T-helper 1 cell treated with Interleukin-12 subunit alpha and Interleukin-12 subunit beta and Interleukin-4 antibody, amounts not matched to agents 30 ng/mL and 1 ng/mL, for 36 hours (primary cell): ENCODE results near the gene SPDYC. TPM values are rescaled to one million over a fixed set of nuclear protein-coding genes. Genes with fewer than 3 reads are reported as not detected.

ENCODE experiments used
- intact Hi-C: fragments of 100-400 bp; cut with micrococcal nuclease; formaldehyde crosslinking; loops from one replicate; pipeline ENCODE4 v1.15.1; 2024
- total RNA-seq: library from RNA; stranded (reverse); gene quantifications from 2 replicates; pipeline ENCODE4 v1.2.3, GENCODE V29; 2022

Gene SPDYC
- total RNA-seq, 1 donor from 2014 or later = not detected

- intact Hi-C loops = no loop called here
Measured at GRCh38 chr11:65204143-65204542, 34.1 kb downstream of the SPDYC start.

GRCh38 chr11:65204646-65205601 lies 34.9 kb downstream of the SPDYC start:
- intact Hi-C loops = no loop called here

GRCh38 chr11:65205602-65205967 lies 35.6 kb downstream of the SPDYC start:
- intact Hi-C loops = no loop called here

GRCh38 chr11:65206441-65206841 lies 36.4 kb downstream of the SPDYC start:
- intact Hi-C loops = no loop called here

GRCh38 chr11:65206901-65207300 lies 36.9 kb downstream of the SPDYC start:
- intact Hi-C loops = no loop called here

- intact Hi-C loops = no loop called here
Measured at GRCh38 chr11:65207918-65208784, 38.1 kb downstream of the SPDYC start.

- intact Hi-C loops = no loop called here
Measured at GRCh38 chr11:65208785-65209710, 39.0 kb downstream of the SPDYC start.

- intact Hi-C loops = no loop called here
Measured at GRCh38 chr11:65209711-65210360, 39.8 kb downstream of the SPDYC start.

- intact Hi-C loops = no loop called here
Measured at GRCh38 chr11:65210361-65210731, 40.3 kb downstream of the SPDYC start.

- intact Hi-C loops = no loop called here
Measured at GRCh38 chr11:65210748-65211147, 40.7 kb downstream of the SPDYC start.

GRCh38 chr11:65211293-65212105 lies 41.5 kb downstream of the SPDYC start:
- intact Hi-C loops = no loop called here

- intact Hi-C loops = no loop called here
Measured at GRCh38 chr11:65212226-65212801, 42.3 kb downstream of the SPDYC start.

- intact Hi-C loops = no loop called here
Measured at GRCh38 chr11:65213322-65214211, 43.5 kb downstream of the SPDYC start.

- intact Hi-C loops = no loop called here
Measured at GRCh38 chr11:65214212-65214845, 44.3 kb downstream of the SPDYC start.

- intact Hi-C loops = no loop called here
Measured at GRCh38 chr11:65215441-65216076, 45.5 kb downstream of the SPDYC start.

GRCh38 chr11:65216830-65217229 lies 46.8 kb downstream of the SPDYC start:
- intact Hi-C loops = no loop called here
